ENCODE results near the gene INTS7. TPM values are rescaled to one million over a fixed set of nuclear protein-coding genes. Genes with fewer than 3 reads are reported as not detected.

Gene INTS7
- total and polyA plus RNA-seq, 9 of the 15 experiments (the other 6 are each of a cell fraction or from before 2014, with no cell fraction given) = 27.3 to 68.4 (median 40.4) TPM

DNA sequence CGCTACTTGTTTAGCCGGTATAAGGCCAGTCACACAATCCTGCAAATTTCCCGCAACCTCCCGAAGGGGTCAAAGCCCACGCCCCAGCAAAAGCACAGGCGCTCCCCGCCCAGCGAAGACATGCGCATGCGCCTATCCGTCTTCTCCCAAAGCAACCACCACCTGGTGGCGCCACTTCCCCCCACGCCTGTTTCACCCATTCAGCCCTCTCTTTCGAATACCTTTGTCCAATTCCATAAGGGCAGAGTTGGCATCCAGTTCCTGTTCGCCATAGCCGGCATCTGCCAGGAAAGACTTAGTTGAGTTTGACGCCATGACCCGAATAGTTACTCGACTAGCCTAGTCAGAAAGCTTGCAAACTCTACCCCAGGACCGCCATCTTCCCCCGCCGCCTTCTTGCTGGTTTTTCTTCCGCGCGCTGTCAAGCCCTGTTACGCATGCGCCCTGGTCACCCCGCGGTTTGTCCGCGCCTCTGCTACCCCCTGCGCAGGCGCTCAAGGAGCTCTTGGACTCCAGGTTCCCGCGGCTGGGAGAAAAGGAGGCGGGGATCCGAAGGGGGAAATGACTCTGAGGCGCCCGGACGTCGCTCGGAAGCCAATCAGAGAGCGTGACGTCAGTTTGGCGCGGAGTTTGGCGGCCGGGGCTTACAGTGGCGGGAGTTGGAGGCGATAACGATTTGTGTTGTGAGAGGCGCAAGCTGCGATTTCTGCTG is at the start of gene INTS7, which contains the start of gene DTL (continued):
- TF ChIP-seq MYNN (IDR thresholded peaks at IDR 0.05) = peak; percentile 56; the same call in 1 of the 2 replicates
- TF ChIP-seq MYNN (CRISPR knock-in tag; IDR thresholded peaks at IDR 0.05) = no peak
- TF ChIP-seq, protein P1, sequence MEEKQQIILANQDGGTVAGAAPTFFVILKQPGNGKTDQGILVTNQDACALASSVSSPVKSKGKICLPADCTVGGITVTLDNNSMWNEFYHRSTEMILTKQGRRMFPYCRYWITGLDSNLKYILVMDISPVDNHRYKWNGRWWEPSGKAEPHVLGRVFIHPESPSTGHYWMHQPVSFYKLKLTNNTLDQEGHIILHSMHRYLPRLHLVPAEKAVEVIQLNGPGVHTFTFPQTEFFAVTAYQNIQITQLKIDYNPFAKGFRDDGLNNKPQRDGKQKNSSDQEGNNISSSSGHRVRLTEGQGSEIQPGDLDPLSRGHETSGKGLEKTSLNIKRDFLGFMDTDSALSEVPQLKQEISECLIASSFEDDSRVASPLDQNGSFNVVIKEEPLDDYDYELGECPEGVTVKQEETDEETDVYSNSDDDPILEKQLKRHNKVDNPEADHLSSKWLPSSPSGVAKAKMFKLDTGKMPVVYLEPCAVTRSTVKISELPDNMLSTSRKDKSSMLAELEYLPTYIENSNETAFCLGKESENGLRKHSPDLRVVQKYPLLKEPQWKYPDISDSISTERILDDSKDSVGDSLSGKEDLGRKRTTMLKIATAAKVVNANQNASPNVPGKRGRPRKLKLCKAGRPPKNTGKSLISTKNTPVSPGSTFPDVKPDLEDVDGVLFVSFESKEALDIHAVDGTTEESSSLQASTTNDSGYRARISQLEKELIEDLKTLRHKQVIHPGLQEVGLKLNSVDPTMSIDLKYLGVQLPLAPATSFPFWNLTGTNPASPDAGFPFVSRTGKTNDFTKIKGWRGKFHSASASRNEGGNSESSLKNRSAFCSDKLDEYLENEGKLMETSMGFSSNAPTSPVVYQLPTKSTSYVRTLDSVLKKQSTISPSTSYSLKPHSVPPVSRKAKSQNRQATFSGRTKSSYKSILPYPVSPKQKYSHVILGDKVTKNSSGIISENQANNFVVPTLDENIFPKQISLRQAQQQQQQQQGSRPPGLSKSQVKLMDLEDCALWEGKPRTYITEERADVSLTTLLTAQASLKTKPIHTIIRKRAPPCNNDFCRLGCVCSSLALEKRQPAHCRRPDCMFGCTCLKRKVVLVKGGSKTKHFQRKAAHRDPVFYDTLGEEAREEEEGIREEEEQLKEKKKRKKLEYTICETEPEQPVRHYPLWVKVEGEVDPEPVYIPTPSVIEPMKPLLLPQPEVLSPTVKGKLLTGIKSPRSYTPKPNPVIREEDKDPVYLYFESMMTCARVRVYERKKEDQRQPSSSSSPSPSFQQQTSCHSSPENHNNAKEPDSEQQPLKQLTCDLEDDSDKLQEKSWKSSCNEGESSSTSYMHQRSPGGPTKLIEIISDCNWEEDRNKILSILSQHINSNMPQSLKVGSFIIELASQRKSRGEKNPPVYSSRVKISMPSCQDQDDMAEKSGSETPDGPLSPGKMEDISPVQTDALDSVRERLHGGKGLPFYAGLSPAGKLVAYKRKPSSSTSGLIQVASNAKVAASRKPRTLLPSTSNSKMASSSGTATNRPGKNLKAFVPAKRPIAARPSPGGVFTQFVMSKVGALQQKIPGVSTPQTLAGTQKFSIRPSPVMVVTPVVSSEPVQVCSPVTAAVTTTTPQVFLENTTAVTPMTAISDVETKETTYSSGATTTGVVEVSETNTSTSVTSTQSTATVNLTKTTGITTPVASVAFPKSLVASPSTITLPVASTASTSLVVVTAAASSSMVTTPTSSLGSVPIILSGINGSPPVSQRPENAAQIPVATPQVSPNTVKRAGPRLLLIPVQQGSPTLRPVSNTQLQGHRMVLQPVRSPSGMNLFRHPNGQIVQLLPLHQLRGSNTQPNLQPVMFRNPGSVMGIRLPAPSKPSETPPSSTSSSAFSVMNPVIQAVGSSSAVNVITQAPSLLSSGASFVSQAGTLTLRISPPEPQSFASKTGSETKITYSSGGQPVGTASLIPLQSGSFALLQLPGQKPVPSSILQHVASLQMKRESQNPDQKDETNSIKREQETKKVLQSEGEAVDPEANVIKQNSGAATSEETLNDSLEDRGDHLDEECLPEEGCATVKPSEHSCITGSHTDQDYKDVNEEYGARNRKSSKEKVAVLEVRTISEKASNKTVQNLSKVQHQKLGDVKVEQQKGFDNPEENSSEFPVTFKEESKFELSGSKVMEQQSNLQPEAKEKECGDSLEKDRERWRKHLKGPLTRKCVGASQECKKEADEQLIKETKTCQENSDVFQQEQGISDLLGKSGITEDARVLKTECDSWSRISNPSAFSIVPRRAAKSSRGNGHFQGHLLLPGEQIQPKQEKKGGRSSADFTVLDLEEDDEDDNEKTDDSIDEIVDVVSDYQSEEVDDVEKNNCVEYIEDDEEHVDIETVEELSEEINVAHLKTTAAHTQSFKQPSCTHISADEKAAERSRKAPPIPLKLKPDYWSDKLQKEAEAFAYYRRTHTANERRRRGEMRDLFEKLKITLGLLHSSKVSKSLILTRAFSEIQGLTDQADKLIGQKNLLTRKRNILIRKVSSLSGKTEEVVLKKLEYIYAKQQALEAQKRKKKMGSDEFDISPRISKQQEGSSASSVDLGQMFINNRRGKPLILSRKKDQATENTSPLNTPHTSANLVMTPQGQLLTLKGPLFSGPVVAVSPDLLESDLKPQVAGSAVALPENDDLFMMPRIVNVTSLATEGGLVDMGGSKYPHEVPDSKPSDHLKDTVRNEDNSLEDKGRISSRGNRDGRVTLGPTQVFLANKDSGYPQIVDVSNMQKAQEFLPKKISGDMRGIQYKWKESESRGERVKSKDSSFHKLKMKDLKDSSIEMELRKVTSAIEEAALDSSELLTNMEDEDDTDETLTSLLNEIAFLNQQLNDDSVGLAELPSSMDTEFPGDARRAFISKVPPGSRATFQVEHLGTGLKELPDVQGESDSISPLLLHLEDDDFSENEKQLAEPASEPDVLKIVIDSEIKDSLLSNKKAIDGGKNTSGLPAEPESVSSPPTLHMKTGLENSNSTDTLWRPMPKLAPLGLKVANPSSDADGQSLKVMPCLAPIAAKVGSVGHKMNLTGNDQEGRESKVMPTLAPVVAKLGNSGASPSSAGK (IDR thresholded peaks at IDR 0.05) = peak; percentile 95
- TF ChIP-seq SRSF1 (IDR thresholded peaks at IDR 0.05; ENCODE audit: low read depth, low read length) = no peak
- TF ChIP-seq, protein P2, sequence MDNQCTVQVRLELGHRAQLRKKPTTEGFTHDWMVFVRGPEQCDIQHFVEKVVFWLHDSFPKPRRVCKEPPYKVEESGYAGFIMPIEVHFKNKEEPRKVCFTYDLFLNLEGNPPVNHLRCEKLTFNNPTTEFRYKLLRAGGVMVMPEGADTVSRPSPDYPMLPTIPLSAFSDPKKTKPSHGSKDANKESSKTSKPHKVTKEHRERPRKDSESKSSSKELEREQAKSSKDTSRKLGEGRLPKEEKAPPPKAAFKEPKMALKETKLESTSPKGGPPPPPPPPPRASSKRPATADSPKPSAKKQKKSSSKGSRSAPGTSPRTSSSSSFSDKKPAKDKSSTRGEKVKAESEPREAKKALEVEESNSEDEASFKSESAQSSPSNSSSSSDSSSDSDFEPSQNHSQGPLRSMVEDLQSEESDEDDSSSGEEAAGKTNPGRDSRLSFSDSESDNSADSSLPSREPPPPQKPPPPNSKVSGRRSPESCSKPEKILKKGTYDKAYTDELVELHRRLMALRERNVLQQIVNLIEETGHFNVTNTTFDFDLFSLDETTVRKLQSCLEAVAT (IDR thresholded peaks at IDR 0.05) = peak; percentile 81 to 82
- no peak for TF ChIP-seq MCM5 (IDR thresholded peaks at IDR 0.05; ENCODE audit: low read depth)
- peak; percentile 98 for TF ChIP-seq BRD9 (IDR thresholded peaks at IDR 0.05; ENCODE audit: low read depth, partially characterized antibody)
- TF ChIP-seq, protein P3, sequence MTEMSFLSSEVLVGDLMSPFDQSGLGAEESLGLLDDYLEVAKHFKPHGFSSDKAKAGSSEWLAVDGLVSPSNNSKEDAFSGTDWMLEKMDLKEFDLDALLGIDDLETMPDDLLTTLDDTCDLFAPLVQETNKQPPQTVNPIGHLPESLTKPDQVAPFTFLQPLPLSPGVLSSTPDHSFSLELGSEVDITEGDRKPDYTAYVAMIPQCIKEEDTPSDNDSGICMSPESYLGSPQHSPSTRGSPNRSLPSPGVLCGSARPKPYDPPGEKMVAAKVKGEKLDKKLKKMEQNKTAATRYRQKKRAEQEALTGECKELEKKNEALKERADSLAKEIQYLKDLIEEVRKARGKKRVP (CRISPR knock-in tag; IDR thresholded peaks at IDR 0.05) = peak; percentile 65; the same call in 1 of the 2 replicates
- no peak for TF ChIP-seq ZNF217 (CRISPR knock-in tag; IDR thresholded peaks at IDR 0.05)
- peak; percentile 64 for TF ChIP-seq RFX1 (IDR thresholded peaks at IDR 0.05)
- TF ChIP-seq MTA1 (IDR thresholded peaks at IDR 0.05; ENCODE audit: borderline replicate concordance) = peak; percentile 83
- peak; percentile 75 for TF ChIP-seq MXI1 (IDR thresholded peaks at IDR 0.05; ENCODE audit: low read depth, low read length)
- no peak for TF ChIP-seq ZNF77 (CRISPR knock-in tag; IDR thresholded peaks at IDR 0.05)
- peak; percentile 95 for TF ChIP-seq RBM39 (optimal IDR thresholded peaks at IDR 0.05; ENCODE audit: low read depth, low read length)
- no peak for TF ChIP-seq COPS2 (conservative IDR thresholded peaks at IDR 0.05)
- peak; percentile 48 for TF ChIP-seq BHLHE40 (IDR thresholded peaks at IDR 0.05; ENCODE audit: low read length)

Measured in K562 (cell line).